H1 (cell line): ENCODE results near the gene LIMA1. TPM values are rescaled to one million over a fixed set of nuclear protein-coding genes. Genes with fewer than 3 reads are reported as not detected.

Experiments
- EZH2 ChIP-seq: fragments of 200-600 bp; sonication (generic); IDR thresholded peaks from 2 replicates; pipeline ENCODE4 v1.7.1; 2012; ENCODE audit warnings: low read depth, mild to moderate bottlenecking, moderate library complexity, low read length, inconsistent platforms; ENCODE audit not compliant: severe bottlenecking
- polyA plus RNA-seq, 7 experiments: library from polyadenylated mRNA; depleted of rRNA in 3 of 7; stranded (reverse) in 5 of 7; unstranded in 2 of 7; fragments of >200 nt in 5 of 7; fragments of 200-250 nt in 2 of 7; gene quantifications; 1 replicate in 5 of 7; 2 replicates in 1 of 7; 4 replicates in 1 of 7; pipeline versions ENCODE4 v1.2.1 to v1.2.3, GENCODE V29; 2011 to 2013; ENCODE audit warnings: missing spikeins in 2 of 7, mixed read lengths in 2 of 7
- total RNA-seq: library from RNA; stranded (reverse); fragmentation: NEBNext Ultra II Directional; extraction: Animal tissue kit (Norgen Biotek cat#: 25700); gene quantifications from 2 replicates; pipeline ENCODE4 v1.2.1, GENCODE V29; 2021
- TF ChIP-seq, protein P1 (sequence below): fragments of 300-600 bp; sonication (generic); IDR thresholded peaks from 2 replicates; pipeline ENCODE4 v1.7.1; 2012; ENCODE audit warnings: low read length, moderate library complexity, mild to moderate bottlenecking, inconsistent platforms; ENCODE audit not compliant: insufficient replicate concordance

LIMA1 gene
- total and polyA plus RNA-seq, 2 of the 8 experiments (the other 6 are each of a cell fraction or from before 2014, with no cell fraction given): 12.7 to 47.6 TPM

DNA sequence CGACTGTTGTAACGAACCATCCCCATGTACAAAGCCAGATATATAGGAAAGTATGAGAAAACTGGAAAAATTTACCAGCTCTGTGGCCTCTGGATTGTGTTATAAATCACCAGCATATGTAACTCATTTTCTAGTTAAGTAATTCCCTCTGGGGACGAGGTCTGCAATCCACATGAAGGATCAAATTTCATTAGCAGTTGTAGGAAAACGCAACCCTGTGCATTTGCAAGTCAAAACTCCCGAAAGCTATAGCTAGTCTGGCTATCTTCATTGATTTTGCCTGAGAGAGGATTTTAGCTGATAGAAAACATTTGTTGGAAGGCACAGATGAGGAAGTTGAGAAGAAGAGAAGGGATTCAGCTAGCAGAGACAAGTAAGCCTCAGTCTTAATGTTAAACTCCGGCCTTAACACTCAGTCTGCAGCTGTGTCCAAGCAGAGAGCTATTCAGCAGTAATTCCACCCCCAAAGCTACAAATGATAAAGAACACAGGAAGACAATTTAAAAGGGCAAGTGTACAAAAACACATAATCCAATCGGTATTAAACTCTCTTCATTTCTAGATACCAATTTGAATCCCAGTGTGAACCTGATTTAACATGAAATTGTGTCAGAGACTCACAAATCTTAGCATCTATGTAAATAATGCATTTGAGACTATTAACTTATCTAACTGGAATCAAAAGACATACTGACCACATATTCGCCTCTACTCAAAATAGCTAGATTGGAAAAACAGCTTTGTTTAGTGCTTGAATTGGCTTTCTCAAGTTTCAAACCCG, 61.9 kb downstream of the LIMA1 start (continued):
- TF ChIP-seq, protein P1, sequence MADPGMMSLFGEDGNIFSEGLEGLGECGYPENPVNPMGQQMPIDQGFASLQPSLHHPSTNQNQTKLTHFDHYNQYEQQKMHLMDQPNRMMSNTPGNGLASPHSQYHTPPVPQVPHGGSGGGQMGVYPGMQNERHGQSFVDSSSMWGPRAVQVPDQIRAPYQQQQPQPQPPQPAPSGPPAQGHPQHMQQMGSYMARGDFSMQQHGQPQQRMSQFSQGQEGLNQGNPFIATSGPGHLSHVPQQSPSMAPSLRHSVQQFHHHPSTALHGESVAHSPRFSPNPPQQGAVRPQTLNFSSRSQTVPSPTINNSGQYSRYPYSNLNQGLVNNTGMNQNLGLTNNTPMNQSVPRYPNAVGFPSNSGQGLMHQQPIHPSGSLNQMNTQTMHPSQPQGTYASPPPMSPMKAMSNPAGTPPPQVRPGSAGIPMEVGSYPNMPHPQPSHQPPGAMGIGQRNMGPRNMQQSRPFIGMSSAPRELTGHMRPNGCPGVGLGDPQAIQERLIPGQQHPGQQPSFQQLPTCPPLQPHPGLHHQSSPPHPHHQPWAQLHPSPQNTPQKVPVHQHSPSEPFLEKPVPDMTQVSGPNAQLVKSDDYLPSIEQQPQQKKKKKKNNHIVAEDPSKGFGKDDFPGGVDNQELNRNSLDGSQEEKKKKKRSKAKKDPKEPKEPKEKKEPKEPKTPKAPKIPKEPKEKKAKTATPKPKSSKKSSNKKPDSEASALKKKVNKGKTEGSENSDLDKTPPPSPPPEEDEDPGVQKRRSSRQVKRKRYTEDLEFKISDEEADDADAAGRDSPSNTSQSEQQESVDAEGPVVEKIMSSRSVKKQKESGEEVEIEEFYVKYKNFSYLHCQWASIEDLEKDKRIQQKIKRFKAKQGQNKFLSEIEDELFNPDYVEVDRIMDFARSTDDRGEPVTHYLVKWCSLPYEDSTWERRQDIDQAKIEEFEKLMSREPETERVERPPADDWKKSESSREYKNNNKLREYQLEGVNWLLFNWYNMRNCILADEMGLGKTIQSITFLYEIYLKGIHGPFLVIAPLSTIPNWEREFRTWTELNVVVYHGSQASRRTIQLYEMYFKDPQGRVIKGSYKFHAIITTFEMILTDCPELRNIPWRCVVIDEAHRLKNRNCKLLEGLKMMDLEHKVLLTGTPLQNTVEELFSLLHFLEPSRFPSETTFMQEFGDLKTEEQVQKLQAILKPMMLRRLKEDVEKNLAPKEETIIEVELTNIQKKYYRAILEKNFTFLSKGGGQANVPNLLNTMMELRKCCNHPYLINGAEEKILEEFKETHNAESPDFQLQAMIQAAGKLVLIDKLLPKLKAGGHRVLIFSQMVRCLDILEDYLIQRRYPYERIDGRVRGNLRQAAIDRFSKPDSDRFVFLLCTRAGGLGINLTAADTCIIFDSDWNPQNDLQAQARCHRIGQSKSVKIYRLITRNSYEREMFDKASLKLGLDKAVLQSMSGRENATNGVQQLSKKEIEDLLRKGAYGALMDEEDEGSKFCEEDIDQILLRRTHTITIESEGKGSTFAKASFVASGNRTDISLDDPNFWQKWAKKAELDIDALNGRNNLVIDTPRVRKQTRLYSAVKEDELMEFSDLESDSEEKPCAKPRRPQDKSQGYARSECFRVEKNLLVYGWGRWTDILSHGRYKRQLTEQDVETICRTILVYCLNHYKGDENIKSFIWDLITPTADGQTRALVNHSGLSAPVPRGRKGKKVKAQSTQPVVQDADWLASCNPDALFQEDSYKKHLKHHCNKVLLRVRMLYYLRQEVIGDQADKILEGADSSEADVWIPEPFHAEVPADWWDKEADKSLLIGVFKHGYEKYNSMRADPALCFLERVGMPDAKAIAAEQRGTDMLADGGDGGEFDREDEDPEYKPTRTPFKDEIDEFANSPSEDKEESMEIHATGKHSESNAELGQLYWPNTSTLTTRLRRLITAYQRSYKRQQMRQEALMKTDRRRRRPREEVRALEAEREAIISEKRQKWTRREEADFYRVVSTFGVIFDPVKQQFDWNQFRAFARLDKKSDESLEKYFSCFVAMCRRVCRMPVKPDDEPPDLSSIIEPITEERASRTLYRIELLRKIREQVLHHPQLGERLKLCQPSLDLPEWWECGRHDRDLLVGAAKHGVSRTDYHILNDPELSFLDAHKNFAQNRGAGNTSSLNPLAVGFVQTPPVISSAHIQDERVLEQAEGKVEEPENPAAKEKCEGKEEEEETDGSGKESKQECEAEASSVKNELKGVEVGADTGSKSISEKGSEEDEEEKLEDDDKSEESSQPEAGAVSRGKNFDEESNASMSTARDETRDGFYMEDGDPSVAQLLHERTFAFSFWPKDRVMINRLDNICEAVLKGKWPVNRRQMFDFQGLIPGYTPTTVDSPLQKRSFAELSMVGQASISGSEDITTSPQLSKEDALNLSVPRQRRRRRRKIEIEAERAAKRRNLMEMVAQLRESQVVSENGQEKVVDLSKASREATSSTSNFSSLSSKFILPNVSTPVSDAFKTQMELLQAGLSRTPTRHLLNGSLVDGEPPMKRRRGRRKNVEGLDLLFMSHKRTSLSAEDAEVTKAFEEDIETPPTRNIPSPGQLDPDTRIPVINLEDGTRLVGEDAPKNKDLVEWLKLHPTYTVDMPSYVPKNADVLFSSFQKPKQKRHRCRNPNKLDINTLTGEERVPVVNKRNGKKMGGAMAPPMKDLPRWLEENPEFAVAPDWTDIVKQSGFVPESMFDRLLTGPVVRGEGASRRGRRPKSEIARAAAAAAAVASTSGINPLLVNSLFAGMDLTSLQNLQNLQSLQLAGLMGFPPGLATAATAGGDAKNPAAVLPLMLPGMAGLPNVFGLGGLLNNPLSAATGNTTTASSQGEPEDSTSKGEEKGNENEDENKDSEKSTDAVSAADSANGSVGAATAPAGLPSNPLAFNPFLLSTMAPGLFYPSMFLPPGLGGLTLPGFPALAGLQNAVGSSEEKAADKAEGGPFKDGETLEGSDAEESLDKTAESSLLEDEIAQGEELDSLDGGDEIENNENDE: no peak
- TF ChIP-seq EZH2: no peak
- TF ChIP-seq, all 59 proteins: peak for 3
